ENCODE data around the gene LYG1.

DNA sequence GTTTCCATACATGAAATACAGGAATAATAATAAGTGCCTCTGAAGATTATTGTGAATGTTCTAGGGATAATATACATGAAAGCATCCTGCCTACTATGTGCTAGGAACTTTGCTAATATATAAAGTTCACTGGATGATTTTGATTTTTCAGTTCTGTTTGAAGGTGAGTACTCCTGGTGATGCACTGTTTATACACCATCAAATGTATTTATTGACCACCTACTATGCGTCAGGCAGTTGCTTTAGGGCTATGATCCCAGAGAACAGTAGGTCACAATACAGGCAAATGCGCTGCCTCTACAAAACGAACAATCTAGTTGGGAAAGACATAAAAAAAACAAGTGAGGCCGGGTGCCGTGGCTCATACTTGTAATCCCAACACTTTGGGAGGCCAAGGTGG is 24.4 kb upstream of the LYG1 start:
- TF ChIP-seq, protein P1, sequence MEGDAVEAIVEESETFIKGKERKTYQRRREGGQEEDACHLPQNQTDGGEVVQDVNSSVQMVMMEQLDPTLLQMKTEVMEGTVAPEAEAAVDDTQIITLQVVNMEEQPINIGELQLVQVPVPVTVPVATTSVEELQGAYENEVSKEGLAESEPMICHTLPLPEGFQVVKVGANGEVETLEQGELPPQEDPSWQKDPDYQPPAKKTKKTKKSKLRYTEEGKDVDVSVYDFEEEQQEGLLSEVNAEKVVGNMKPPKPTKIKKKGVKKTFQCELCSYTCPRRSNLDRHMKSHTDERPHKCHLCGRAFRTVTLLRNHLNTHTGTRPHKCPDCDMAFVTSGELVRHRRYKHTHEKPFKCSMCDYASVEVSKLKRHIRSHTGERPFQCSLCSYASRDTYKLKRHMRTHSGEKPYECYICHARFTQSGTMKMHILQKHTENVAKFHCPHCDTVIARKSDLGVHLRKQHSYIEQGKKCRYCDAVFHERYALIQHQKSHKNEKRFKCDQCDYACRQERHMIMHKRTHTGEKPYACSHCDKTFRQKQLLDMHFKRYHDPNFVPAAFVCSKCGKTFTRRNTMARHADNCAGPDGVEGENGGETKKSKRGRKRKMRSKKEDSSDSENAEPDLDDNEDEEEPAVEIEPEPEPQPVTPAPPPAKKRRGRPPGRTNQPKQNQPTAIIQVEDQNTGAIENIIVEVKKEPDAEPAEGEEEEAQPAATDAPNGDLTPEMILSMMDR (IDR thresholded peaks at IDR 0.05): no peak
- no peak for TF ChIP-seq EP300 (IDR thresholded peaks at IDR 0.05)
- no peak for TF ChIP-seq POLR2A (IDR thresholded peaks at IDR 0.05)

All from upper lobe of left lung (tissue), 4 donors.